Progenitor cell of endocrine pancreas (in vitro differentiated cells): ENCODE measurements around the gene LIPG. TPM values are rescaled to one million over a fixed set of nuclear protein-coding genes. Genes with fewer than 3 reads are reported as not detected.
"Not testable (repeated sequence)": the region's sequence is repeated elsewhere in the genome, so short reads cannot be mapped to it uniquely, and the experiment has no call there.

Source experiments
- DNase-seq: peaks from one replicate; pipeline ENCODE4 v3.0.0; 2021; ENCODE audit warnings: low spot score; ENCODE audit not compliant: unreplicated experiment
- H3K27ac Mint-ChIP-seq: 2 replicates; pipeline ENCODE4 v1.8.0; 2021; ENCODE audit warnings: mild to moderate bottlenecking, moderate library complexity, mixed read lengths
- H3K27me3 Mint-ChIP-seq: 2 replicates; pipeline ENCODE4 v1.8.0; 2021; ENCODE audit warnings: mixed read lengths
- H3K36me3 Mint-ChIP-seq: 2 replicates; pipeline ENCODE4 v1.8.0; 2022; ENCODE audit warnings: mixed read lengths; ENCODE audit not compliant: insufficient read depth
- H3K4me1 Mint-ChIP-seq: 2 replicates; pipeline ENCODE4 v1.8.0; 2021; ENCODE audit warnings: low read depth, mixed read lengths
- H3K4me3 Mint-ChIP-seq: 2 replicates; pipeline ENCODE4 v1.8.0; 2021; ENCODE audit warnings: low read depth, mild to moderate bottlenecking, moderate library complexity, mixed read lengths
- H3K9me3 Mint-ChIP-seq: 2 replicates; pipeline ENCODE4 v1.8.0; 2021; ENCODE audit warnings: low read depth, mixed read lengths
- total RNA-seq: library from RNA; stranded (reverse); gene quantifications from 2 replicates; pipeline ENCODE4 v1.2.1, GENCODE V29; 2021
- TF ChIP-seq, protein P1 (sequence below): fragments of 200-600 bp; sonication (generic); IDR thresholded peaks from one replicate; pipeline ENCODE4 v1.5.0; 2021; ENCODE audit warnings: antibody characterized with exemption, mild to moderate bottlenecking; ENCODE audit not compliant: unreplicated experiment

Gene LIPG
- total RNA-seq, 1 donor from 2014 or later, result 34.4 TPM

DNA sequence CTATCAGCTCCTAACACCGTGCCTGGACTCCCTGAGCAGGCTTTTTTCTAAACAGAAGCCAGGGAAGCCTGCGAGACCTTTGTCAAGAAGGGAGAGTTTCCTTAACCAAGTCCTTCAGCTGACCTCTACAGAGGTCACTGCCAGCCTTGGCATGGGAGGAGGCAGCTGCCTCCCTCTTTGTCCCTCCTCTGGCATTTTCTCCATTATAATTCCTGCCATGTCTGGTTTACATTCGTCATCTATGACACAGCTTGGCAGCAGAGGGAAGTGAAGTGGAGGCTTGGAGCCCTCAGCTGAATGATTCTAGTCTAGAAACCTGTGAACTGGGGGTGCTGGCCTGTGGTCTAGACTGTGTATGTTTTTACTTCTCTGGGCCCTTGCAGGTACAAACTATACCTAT is 22.5 kb downstream of the LIPG start:
- Mint-ChIP-seq H3K9me3 (no peaks in the 10 kb centered on the region), H3K4me3 (no peak overlapping the region), H3K27ac (no peak overlapping the region), H3K36me3 (peaks cover 23% of the 10 kb centered on the region), H3K4me1 (peaks cover 10% of the 10 kb centered on the region), H3K27me3 (no peaks in the 10 kb centered on the region)
- DNase-seq, result no peak
- TF ChIP-seq, protein P1, sequence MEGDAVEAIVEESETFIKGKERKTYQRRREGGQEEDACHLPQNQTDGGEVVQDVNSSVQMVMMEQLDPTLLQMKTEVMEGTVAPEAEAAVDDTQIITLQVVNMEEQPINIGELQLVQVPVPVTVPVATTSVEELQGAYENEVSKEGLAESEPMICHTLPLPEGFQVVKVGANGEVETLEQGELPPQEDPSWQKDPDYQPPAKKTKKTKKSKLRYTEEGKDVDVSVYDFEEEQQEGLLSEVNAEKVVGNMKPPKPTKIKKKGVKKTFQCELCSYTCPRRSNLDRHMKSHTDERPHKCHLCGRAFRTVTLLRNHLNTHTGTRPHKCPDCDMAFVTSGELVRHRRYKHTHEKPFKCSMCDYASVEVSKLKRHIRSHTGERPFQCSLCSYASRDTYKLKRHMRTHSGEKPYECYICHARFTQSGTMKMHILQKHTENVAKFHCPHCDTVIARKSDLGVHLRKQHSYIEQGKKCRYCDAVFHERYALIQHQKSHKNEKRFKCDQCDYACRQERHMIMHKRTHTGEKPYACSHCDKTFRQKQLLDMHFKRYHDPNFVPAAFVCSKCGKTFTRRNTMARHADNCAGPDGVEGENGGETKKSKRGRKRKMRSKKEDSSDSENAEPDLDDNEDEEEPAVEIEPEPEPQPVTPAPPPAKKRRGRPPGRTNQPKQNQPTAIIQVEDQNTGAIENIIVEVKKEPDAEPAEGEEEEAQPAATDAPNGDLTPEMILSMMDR, result no peak

DNA sequence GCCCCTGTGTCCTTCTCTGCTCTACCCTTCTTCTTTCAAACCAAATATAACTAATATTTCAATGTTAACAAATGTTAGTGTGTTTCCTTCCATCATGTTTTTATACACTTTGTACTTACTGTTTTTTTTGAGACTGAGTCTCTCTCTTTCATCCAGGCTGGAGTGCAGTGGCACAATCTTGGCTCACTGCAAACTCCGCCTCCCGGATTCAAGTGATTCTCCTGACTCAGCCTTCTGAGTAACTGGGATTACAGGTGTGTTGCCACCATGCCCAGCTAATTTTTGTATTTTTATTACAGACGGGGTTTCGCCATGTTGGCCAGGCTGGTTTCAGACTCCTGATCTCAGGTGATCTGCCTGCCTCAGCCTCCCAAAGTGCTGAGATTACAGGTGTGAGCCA is 23.1 kb downstream of the LIPG start:
- H3K27me3 Mint-ChIP-seq, H3K4me3 Mint-ChIP-seq, DNase-seq, H3K27ac Mint-ChIP-seq, H3K9me3 Mint-ChIP-seq: not testable (repeated sequence)
- Mint-ChIP-seq H3K36me3 (peaks cover 23% of the 10 kb centered on the region), H3K4me1 (peaks cover 10% of the 10 kb centered on the region)

DNA sequence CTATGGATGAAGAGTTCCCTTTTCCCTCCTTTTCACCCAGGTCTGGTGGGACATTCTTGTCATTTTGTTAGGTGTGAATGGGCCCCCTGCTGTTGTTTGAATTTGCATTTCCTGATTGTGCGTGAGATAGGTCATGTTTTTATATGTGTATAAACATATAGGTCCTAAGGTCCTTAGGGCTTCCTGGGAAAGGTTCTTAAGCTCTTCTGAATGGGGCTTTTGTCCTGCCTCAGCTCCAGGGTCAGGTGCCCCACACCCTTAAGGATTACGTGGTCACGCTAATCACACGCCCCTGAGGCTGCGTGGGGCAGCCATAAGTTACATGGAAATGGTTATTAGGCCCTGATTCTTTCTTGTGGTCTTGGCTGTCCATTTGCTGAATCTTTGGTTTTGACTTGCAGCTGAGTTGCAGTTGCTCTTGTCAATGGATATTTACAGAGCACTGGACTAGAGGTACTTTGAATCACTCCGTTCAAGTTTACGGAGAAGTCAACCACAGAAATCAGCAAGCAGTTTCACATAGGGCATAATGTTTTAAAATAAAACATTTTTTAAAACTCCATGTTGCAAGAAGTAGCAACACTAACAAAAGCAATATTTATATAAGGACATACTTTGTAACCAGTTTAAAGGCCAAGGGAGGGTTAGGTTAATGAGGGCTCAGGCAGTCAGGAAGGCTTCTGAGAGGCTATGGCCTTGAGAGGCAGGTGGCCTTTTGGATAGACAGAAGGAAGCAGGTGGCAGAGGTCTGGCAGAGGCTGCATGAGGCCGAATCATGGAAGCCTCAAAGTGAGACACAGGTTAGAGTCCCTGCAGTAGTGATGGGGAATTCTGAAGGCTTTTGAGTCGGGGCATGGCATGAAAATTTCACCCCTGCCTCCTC is 24.2 kb downstream of the LIPG start:
- no peak for DNase-seq
- Mint-ChIP-seq H3K9me3 (no peaks in the 10 kb centered on the region), H3K27ac (peak overlapping the region; percentile 11), H3K4me1 (peaks cover 10% of the 10 kb centered on the region), H3K36me3 (peaks cover 24% of the 10 kb centered on the region), H3K4me3 (no peak overlapping the region), H3K27me3 (no peaks in the 10 kb centered on the region)
- TF ChIP-seq, protein P1, result no peak

DNA sequence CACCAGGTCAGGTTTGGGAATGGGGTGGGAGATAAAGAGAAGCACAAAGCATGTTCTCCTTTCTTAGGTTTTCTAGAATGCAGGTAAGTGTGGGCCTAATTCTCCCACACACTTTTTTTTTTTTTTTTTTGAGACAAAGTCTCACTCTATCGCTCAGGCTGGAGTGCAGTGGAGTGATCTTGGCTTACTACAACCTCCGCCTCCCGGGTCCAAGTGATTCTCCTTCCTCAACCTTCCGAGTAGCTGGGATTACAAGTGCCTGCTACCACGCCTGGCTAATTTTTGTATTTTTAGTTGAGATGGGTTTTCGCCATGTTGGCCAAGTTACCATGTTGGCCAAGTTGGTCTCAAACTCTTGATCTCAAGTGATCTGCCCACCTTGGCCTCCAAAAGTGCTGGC is 26.3 kb downstream of the LIPG start:
- no peak for DNase-seq
- H3K4me1 Mint-ChIP-seq, result peaks cover 10% of the 10 kb centered on the region
- no peak overlapping the region for H3K27ac Mint-ChIP-seq
- H3K4me3 Mint-ChIP-seq, result no peak overlapping the region
- TF ChIP-seq, protein P1, result no peak
- H3K27me3 Mint-ChIP-seq, result no peaks in the 10 kb centered on the region
- peaks cover 22% of the 10 kb centered on the region for H3K36me3 Mint-ChIP-seq
- H3K9me3 Mint-ChIP-seq, result no peaks in the 10 kb centered on the region

DNA sequence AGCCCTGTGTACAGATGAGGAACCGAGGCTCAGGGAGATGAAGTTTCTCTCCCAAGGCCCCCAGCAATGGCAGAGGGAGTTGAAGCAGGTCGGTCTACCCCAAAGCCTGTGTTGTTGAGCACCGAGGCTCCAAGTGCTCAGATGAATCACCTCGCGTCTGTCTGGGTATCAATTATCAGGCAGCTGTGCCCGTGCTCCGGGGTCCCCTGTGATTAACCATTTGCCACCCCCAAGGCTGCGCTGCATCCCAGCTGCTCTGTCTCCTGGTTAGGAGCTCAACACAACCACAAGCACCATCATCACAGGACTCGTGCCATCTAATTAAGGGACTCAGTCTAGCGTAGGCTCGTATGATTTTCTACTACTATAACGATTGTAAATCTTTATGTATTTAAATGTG is 27.1 kb downstream of the LIPG start:
- H3K27me3 Mint-ChIP-seq, result no peaks in the 10 kb centered on the region
- H3K27ac Mint-ChIP-seq, result no peak overlapping the region
- TF ChIP-seq, protein P1, result no peak
- H3K4me3 Mint-ChIP-seq, result no peak overlapping the region
- H3K36me3 Mint-ChIP-seq, result peaks cover 24% of the 10 kb centered on the region
- no peaks in the 10 kb centered on the region for H3K9me3 Mint-ChIP-seq
- DNase-seq, result no peak
- H3K4me1 Mint-ChIP-seq, result peaks cover 10% of the 10 kb centered on the region

DNA sequence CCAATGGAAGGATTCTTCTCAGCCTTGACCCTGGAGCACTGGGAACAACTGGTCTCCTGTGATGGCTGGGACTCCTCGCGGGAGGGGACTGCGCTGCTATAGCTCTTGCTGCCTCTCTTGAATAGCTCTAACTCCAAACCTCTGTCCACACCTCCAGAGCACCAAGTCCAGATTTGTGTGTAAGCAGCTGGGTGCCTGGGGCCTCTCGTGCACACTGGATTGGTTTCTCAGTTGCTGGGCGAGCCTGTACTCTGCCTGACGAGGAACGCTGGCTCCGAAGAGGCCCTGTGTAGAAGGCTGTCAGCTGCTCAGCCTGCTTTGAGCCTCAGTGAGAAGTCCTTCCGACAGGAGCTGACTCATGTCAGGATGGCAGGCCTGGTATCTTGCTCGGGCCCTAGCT is 28.8 kb downstream of the LIPG start:
- Mint-ChIP-seq H3K4me1 (peaks cover 9% of the 10 kb centered on the region), H3K9me3 (no peaks in the 10 kb centered on the region), H3K4me3 (no peak overlapping the region), H3K27me3 (no peaks in the 10 kb centered on the region), H3K36me3 (peaks cover 23% of the 10 kb centered on the region), H3K27ac (peak overlapping the region; percentile 74)
- no peak for DNase-seq
- TF ChIP-seq, protein P1, result no peak
